NCI-H82 treated with DMSO at 0.1 percent for 48 hours (cell line): ENCODE data around the gene PUSL1.
A peak's percentile ranks its signal among the peaks of the same experiment; 100 is the strongest.

Experiments used
- DNase-seq: peaks from one replicate; lab custom pipeline; 2025; ENCODE audit not compliant: unreplicated experiment; lab: John Stamatoyannopoulos, UW

Gene PUSL1, protein sequence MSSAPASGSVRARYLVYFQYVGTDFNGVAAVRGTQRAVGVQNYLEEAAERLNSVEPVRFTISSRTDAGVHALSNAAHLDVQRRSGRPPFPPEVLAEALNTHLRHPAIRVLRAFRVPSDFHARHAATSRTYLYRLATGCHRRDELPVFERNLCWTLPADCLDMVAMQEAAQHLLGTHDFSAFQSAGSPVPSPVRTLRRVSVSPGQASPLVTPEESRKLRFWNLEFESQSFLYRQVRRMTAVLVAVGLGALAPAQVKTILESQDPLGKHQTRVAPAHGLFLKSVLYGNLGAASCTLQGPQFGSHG

DNA sequence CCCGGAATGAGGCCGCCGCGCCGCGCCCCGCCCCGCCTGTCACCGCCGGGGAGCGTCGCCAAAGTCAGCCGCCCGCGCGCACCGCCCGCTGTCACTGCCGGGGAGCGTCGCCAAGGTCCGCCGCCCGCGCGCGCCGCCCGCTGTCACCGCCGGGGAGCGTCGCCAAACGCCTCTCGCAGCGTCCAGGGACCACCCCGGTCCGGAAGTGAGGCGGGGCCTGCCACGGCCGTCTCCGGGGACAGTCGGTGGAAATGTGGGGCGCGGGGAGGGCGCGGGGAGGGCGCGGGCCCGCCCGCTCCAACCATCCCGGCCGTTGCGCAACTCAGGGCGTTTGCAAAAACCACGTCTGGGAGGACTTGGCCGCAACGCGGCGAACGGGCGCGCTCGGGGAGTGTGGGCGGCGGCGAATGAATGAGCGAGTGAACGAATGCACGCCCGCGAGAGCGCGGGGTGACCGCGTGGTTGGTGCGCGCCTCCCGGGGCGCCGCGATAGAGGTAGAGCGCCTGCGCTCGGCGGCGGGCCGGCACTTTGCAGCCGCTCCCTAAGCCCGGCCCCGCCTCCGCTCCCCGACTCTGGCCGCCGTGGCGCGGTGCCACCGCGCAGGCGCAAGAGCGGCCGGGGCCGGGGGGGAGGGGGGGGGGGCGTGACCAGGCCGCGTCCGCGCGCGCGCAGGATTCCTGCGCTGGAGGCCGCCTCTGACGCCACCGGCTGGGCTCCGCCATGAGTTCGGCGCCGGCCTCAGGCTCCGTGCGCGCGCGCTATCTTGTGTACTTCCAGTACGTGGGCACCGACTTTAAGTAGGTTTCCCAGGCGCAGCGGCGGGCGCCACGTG, at the start of gene PUSL1, which contains the start of gene ACAP3:
Gene PUSL1 (plus strand): TSS at position 675 of the 833 bp plus-strand sequence. CDS start 47 bp downstream, at position 722.
Gene ACAP3 (minus strand): TSS at position 8 of the 833 bp plus-strand sequence. CDS start 115 bp downstream, outside the sequence.
- DNase-seq: peak; percentile 73

GRCh38 chr1:1259119-1259488, 49.3 kb upstream of the PUSL1 start:
- DNase-seq: no peak

GRCh38 chr1:1259540-1259939, 48.9 kb upstream of the PUSL1 start:
- DNase-seq: no peak

GRCh38 chr1:1259951-1260600, 48.3 kb upstream of the PUSL1 start:
- no peak for DNase-seq

GRCh38 chr1:1260843-1261560, 47.4 kb upstream of the PUSL1 start:
- no peak for DNase-seq

GRCh38 chr1:1262071-1262470, 46.3 kb upstream of the PUSL1 start:
- no peak for DNase-seq

- DNase-seq: no peak
Measured at GRCh38 chr1:1262758-1263157, 45.6 kb upstream of the PUSL1 start.

DNA sequence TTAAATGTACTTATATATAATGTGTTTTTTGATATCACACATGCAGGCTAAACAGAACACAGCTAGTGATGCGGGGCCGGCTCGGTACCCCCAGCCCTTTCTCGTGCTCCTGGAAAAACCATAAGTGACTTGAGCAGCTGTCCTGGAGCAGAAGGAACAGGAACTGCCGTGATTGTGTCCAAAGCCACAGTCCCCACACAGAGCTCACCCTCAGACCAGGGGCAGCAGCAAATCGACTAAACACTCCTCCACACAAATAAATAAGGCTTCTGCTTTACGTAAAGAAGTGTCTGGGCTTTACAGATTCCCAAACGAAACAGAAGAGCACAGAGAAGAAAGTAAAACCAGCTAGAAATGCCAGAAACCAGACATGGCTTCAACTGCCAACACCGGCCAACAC, 44.4 kb upstream of the PUSL1 start:
- no peak for DNase-seq

DNA sequence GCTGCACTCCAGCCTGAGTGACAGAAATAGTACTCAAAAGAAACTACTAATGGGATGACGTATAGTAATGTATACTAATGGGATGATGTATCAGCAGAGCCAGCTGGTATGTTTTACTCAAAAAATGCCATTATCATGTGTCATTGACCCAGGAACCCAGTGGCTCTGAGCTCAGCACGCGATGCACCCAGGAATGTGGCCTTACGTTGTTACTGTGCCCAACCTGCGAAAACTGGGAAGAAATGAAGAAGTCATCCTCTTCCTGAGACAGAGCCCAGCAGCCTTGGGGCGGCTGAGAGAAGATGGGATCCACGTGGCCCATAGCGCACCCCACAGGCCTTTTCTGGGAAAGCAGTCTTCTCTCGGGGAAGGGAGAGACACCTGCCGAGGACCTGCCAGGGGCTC, 43.5 kb upstream of the PUSL1 start:
- no peak for DNase-seq

- no peak for DNase-seq
Measured at GRCh38 chr1:1267488-1268283, 40.7 kb upstream of the PUSL1 start.

- DNase-seq: no peak
Measured at GRCh38 chr1:1268284-1268682, 40.1 kb upstream of the PUSL1 start.

DNA sequence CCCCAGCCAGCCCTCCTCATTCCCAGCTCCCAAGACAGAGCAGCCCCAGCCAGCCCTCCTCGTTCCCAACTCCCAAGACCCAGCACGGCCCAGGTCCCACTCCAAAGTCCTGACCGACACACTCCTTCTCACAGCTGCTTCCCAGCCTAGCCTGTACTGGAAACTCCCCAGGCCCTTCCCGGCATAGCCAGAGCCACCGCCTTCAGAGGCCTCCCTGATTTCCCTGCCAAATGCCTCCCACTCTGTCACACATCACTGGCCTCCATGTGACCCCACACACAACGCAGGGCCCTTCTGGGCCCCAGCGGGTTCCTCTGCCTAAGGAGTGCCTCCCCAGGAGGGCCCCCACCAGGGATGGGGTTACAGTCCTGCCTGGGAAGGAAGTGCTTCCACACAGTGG, 37.6 kb upstream of the PUSL1 start:
- DNase-seq: no peak

GRCh38 chr1:1272341-1273208, 35.8 kb upstream of the PUSL1 start:
- no peak for DNase-seq

- DNase-seq: no peak
Measured at GRCh38 chr1:1273209-1273511, 35.2 kb upstream of the PUSL1 start.

- DNase-seq: peak; percentile 71
Measured at GRCh38 chr1:1273512-1274298, 34.7 kb upstream of the PUSL1 start, which contains the start of gene UBE2J2. TSS of gene UBE2J2 (minus strand) at chr1:1273854. CDS start at chr1:1267992, 5,862 bp downstream.

DNA sequence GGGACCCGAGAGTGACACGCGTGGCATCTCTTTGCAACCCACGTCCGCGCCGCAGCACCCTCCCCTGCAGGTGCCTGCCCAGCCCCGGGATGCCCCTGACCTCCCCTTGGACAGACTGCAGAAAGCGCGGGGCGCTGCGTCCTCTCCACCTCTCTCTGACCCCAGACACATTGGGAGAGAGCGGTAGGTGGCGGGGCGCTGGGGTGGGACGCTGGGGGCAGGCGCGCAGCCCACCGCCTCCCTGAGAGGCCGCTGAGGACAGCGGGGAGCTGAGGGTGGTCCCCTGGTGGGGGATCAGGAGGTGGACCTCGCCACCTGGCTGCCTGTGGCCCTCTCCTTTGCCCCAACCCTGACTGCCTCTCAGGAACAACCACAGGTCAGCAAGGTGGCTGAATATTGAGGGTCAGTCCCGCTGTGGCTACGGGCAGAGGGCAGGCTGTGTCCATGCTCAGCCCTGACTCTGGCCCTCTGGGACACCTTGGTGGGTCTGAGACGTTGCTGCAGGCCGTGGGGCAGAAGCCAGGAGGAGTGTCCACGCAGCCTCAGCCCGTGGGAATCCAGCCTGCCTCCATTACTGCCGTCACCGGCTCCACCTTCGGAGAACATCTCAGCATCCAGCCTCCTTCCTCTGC, 34.0 kb upstream of the PUSL1 start:
- DNase-seq: no peak

- no peak for DNase-seq
Measured at GRCh38 chr1:1274931-1275431, 33.4 kb upstream of the PUSL1 start.

DNA sequence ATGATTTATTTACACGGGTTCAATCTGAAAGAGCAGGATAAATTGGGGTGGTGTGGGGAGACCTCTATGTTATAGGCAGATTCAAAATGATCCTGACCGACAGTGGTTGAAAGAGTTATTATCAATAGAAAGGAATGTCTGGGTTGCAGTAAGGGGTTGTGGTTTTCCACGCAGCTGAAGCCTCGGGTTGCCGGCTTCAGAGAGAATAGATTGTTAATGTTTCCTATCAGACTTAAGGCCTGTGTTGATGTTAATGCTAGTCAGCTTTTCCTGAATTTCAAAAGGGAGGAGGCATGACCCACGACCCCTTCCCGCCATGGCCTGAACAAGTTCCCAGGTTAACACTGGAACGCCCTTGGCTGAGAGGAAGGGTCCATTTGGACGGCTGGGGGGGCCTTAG, 32.6 kb upstream of the PUSL1 start:
- no peak for DNase-seq
